ENCODE data around the gene ANTXRL. TPM values are rescaled to one million over a fixed set of nuclear protein-coding genes. Genes with fewer than 3 reads are reported as not detected.

ANTXRL gene
- total and polyA plus RNA-seq, 10 donors = 0.03 to 1.1 (median 0.42) TPM; not detected in 3

- Histone ChIP-seq H3K4me3 (no peak overlapping the region), H3K36me3 (no peaks in the 10 kb centered on the region), H3K9me3 (no peaks in the 10 kb centered on the region), H3K4me1 (peaks cover 0 to 61% (median 27%) of the 10 kb centered on the region in 6 donors), H3K27me3 (replicated peaks in 1 of 7) (peaks cover 0 to 32% (median 0%) of the 10 kb centered on the region in 7 donors), H3K27ac (peak overlapping the region in 1 of 8 donors; percentile 91)
- intact Hi-C loops (cut with DNase I; ENCODE audit: low total_unique reads) = no loop called here
- peak; percentile 70 for DNase-seq
- 83 to 95% (median 91%) methylated on average over 3 to 5 of the region's 5 CpGs for WGBS, 5 donors
- TF ChIP-seq POLR2A (IDR thresholded peaks at IDR 0.05) (no peak), CTCF (IDR thresholded peaks at IDR 0.05 in 8 of 11, conservative IDR thresholded peaks at IDR 0.05 in 3 of 11) (no peak), POLR2AphosphoS5 (IDR thresholded peaks at IDR 0.05) (no peak)
Measured at GRCh38 chr10:46285966-46286620, 704 bp upstream of the ANTXRL start.

DNA sequence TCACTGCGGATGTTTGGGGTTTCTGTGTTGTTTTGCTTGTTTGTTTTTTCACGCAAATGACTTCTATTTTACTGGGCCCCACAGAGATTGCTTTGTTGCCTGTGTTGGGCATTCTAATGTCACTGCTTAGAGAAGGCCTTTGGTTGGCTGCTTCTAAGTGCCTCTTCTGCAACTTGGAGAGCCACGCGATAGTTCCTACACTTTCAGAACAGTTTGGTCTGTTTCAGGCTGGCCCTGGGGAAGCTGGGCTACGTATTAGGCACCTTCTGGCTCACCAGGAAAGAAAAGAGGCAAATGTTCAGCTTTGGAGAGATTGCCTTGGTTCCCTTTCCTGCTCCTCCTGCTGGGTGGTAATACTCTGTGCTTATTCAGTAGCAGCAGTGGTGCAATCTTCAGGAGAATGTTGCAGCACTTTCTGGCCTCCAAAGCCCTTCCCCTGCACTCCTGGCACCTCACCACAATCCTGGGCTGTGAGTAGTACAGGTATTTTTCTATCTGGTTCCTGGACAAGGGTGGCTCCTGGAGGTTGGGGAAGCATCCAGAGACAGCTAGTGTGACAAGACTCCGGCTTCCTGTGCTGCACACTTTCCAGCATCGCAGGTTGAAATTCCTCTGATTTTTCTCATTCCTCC lies 1.2 kb downstream of the ANTXRL start:
- H3K27me3 ChIP-seq (replicated peaks in 1 of 7) = peaks cover 0 to 20% (median 0%) of the 10 kb centered on the region in 7 donors
- H3K27ac ChIP-seq = peak overlapping the region in 1 of 8 donors; percentile 26
- peaks cover 0 to 62% (median 32%) of the 10 kb centered on the region in 6 donors for H3K4me1 ChIP-seq
- no peaks in the 10 kb centered on the region for H3K36me3 ChIP-seq
- intact Hi-C loops (cut with DNase I; ENCODE audit: low total_unique reads) = no loop called here
- WGBS, 5 donors = 74 to 93% (median 90%) methylated on average over 7 of the region's 7 CpGs
- DNase-seq = peak; percentile 18
- no peaks in the 10 kb centered on the region for H3K9me3 ChIP-seq
- no peak for TF ChIP-seq POLR2A (IDR thresholded peaks at IDR 0.05)
- TF ChIP-seq POLR2AphosphoS5 (IDR thresholded peaks at IDR 0.05) = no peak
- TF ChIP-seq CTCF (IDR thresholded peaks at IDR 0.05 in 8 of 11, conservative IDR thresholded peaks at IDR 0.05 in 3 of 11) = no peak
- no peak overlapping the region for H3K4me3 ChIP-seq

DNA sequence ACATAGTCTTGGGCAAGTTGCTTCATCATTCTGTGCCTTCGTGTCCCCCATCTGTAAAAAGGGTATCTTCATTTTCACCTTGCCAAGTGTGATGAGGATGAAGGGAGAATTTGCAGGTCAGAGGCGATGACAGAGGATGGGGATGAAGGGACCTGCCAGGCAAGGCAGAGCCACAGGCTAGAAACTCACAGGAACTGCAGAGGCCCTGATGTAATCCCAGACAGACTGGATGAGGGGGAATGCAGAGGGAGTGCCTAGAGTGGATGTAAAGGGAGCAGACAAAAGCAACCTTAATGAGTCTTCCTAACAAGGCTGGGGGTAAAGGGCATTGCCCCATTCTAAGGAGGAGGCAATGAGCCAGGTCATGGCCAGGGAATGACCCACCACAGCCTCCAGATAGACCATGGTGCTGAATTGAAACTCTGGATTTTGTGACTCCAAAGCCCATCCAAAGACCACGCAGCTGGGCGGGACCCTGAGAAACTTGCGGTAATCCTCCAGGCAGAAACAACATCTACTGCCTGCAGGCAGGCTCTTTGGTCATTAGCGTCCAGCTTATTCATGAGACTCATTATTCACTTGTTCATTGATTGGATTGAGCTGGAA lies 1.9 kb downstream of the ANTXRL start:
- Histone ChIP-seq H3K27me3 (replicated peaks in 1 of 7) (peaks cover 0 to 12% (median 0%) of the 10 kb centered on the region in 7 donors), H3K4me1 (peaks cover 0 to 60% (median 28%) of the 10 kb centered on the region in 6 donors), H3K4me3 (no peak overlapping the region), H3K27ac (no peak overlapping the region), H3K9me3 (no peaks in the 10 kb centered on the region), H3K36me3 (no peaks in the 10 kb centered on the region)
- intact Hi-C loops (cut with DNase I; ENCODE audit: low total_unique reads) = no loop called here
- peak; percentile 35 for DNase-seq
- TF ChIP-seq POLR2A (IDR thresholded peaks at IDR 0.05) = no peak
- 90 to 95% (median 92%) methylated on average over 6 of the region's 6 CpGs for WGBS, 5 donors

GRCh38 chr10:46289209-46289810 lies 2.5 kb downstream of the ANTXRL start:
- peaks cover 0 to 60% (median 22%) of the 10 kb centered on the region in 6 donors for H3K4me1 ChIP-seq
- H3K36me3 ChIP-seq = no peaks in the 10 kb centered on the region
- intact Hi-C loops (cut with DNase I; ENCODE audit: low total_unique reads) = no loop called here
- no peak overlapping the region for H3K4me3 ChIP-seq
- peak; percentile 10 for DNase-seq
- TF ChIP-seq POLR2A (IDR thresholded peaks at IDR 0.05) (no peak), CTCF (IDR thresholded peaks at IDR 0.05 in 8 of 11, conservative IDR thresholded peaks at IDR 0.05 in 3 of 11) (no peak), POLR2AphosphoS5 (IDR thresholded peaks at IDR 0.05) (no peak)
- H3K27ac ChIP-seq = no peak overlapping the region
- WGBS, 5 donors = 74 to 93% (median 87%) methylated on average over 7 of the region's 7 CpGs
- H3K9me3 ChIP-seq = no peaks in the 10 kb centered on the region
- H3K27me3 ChIP-seq (replicated peaks in 1 of 7) = peaks cover 0 to 6% (median 0%) of the 10 kb centered on the region in 7 donors

Data from spleen (tissue), 11 donors.